Adipocyte (in vitro differentiated cells): ENCODE data around the gene TMEM120B.
"Not testable (repeated sequence)": the region's sequence is repeated elsewhere in the genome, so short reads cannot be mapped to it uniquely, and the experiment has no call there.

Source experiments
- DNase-seq: peaks from one replicate; pipeline ENCODE4 v3.0.0-alpha.2; 2015; ENCODE audit warnings: low read depth
- H3K27me3 ChIP-seq: replicated peaks from 2 replicates; pipeline ENCODE4 v1.7.0; 2013; ENCODE audit warnings: mild to moderate bottlenecking, low read length, moderate library complexity; ENCODE audit not compliant: control insufficient read depth, insufficient read depth
- H3K36me3 ChIP-seq: 2 replicates; pipeline ENCODE4 v1.7.0; 2013; ENCODE audit warnings: low read length, mild to moderate bottlenecking, moderate library complexity; ENCODE audit not compliant: control insufficient read depth, insufficient read depth, severe bottlenecking
- H3K4me1 ChIP-seq: 2 replicates; pipeline ENCODE4 v1.7.0; 2013; ENCODE audit warnings: mild to moderate bottlenecking, low read length, moderate library complexity; ENCODE audit not compliant: control insufficient read depth, insufficient read depth
- H3K4me3 ChIP-seq: 2 replicates; pipeline ENCODE4 v1.7.0; 2013; ENCODE audit warnings: mild to moderate bottlenecking, low read length, moderate library complexity
- H3K9ac ChIP-seq: 2 replicates; pipeline ENCODE4 v1.7.0; 2013; ENCODE audit warnings: mild to moderate bottlenecking, low read length, moderate library complexity
- H3K9me3 ChIP-seq: 2 replicates; pipeline ENCODE4 v1.7.0; 2013; ENCODE audit warnings: mild to moderate bottlenecking, low read length, moderate library complexity; ENCODE audit not compliant: control insufficient read depth

Gene TMEM120B

GRCh38 chr12:121712461-121713256, at the start of gene TMEM120B:
Gene TMEM120B (plus strand): TSS chr12:121712752. CDS start chr12:121712896, 144 bp downstream.
- Histone ChIP-seq H3K4me3 (peak within 1 kb of the TSS; percentile 92), H3K9ac (peak within 1 kb of the TSS; percentile 92), H3K9me3 (no peaks in the 10 kb centered on the region), H3K27me3 (no peaks in the 10 kb centered on the region), H3K4me1 (peaks cover 23% of the 10 kb centered on the region), H3K36me3 (no peaks in the 10 kb centered on the region)
- DNase-seq: peak; percentile 94

- Histone ChIP-seq H3K4me3 (no peak overlapping the region), H3K9ac (no peak overlapping the region), H3K36me3 (no peaks in the 10 kb centered on the region)
Observed at GRCh38 chr12:121663610-121663929, 49.0 kb upstream of the TMEM120B start.

GRCh38 chr12:121666829-121667228, 45.7 kb upstream of the TMEM120B start:
- H3K9me3 ChIP-seq, H3K4me1 ChIP-seq, H3K27me3 ChIP-seq, H3K4me3 ChIP-seq, DNase-seq, H3K36me3 ChIP-seq, H3K9ac ChIP-seq: not testable (repeated sequence)

More at GRCh38 chr12:121663610-121663929, 49.0 kb upstream of the TMEM120B start:
- no peaks in the 10 kb centered on the region for H3K9me3 ChIP-seq
- no peak for DNase-seq
- no peaks in the 10 kb centered on the region for H3K4me1 ChIP-seq
- H3K27me3 ChIP-seq: no peaks in the 10 kb centered on the region

DNA sequence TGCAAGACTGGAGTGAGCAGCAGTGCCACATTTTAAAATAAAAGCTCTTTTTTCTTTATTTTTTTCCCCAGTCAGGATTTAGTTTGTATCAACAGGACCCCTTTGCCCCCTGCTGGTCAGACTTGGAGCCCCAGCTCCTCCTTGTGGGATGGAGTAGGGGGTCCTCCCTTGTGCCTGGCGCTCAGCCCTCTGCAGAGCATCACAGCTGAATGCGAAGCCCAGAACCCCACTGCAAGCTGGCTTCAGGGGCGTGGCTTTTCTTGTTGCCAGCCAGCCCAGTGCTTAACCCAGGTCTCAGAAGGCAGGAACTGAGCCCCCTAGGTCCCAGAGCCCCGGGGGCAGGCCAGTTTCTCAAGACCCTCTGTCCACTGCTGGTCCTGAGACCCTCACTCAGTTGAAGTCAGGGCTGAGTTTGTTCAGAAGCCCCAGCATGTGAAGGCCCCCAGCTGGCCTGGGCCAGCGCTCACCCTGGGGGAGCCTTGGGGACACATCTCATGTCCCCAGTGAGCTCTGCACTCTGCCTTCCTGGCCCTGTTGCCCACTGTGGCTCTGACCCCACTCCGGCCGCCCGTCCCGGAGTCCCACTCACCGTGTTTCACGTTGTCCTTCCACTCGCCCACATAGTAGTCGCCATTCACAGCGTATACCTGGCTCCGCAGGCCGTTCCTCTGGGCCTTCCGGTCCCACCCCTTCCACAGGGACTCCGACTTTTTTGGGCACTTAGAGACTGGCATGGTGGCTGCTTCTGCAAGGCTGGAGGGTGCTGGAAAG, 43.6 kb upstream of the TMEM120B start:
- H3K9ac ChIP-seq: no peak overlapping the region
- peaks cover 19% of the 10 kb centered on the region for H3K4me1 ChIP-seq
- DNase-seq: peak; percentile 66
- H3K36me3 ChIP-seq: no peaks in the 10 kb centered on the region
- H3K4me3 ChIP-seq: no peak overlapping the region
- H3K27me3 ChIP-seq: no peaks in the 10 kb centered on the region
- H3K9me3 ChIP-seq: no peaks in the 10 kb centered on the region

GRCh38 chr12:121669521-121669900, 43.0 kb upstream of the TMEM120B start, which contains the start of gene MORN3:
Gene MORN3 (minus strand): TSS chr12:121669654. CDS start chr12:121669483, 171 bp downstream.
- H3K4me1 ChIP-seq: peaks cover 19% of the 10 kb centered on the region
- no peak for DNase-seq

GRCh38 chr12:121673013-121673511, 39.5 kb upstream of the TMEM120B start:
- H3K4me1 ChIP-seq: peaks cover 19% of the 10 kb centered on the region
- peak overlapping the region; percentile 58 for H3K9ac ChIP-seq
- peak; percentile 27 for DNase-seq
- H3K36me3 ChIP-seq: no peaks in the 10 kb centered on the region
- H3K9me3 ChIP-seq: no peaks in the 10 kb centered on the region
- H3K27me3 ChIP-seq: no peaks in the 10 kb centered on the region
- peak overlapping the region; percentile 76 for H3K4me3 ChIP-seq

More at GRCh38 chr12:121669521-121669900, 43.0 kb upstream of the TMEM120B start, which contains the start of gene MORN3:
- Histone ChIP-seq H3K27me3 (no peaks in the 10 kb centered on the region), H3K36me3 (no peaks in the 10 kb centered on the region), H3K4me3 (no peak within 1 kb of the TSS), H3K9ac (no peak within 1 kb of the TSS), H3K9me3 (no peaks in the 10 kb centered on the region)

DNA sequence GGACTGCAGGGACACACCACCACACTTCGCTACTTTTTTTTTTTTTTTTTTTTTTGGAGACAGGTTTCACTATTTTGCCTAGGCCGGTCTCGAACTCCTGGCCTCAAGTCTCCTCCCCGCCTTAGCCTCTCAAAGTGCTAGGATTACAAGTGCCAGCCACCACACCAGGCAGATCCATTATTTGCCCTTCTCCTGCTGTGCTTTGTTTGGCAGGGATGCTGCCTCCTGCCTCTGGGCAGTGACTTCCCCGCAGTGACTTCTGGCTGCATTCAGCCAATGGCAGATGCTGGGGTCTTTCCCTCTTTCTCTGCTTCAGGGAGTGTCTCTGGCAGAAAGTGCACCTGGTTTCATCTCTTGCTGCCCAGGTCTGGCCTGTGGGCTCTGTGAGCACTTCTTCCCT, 36.4 kb upstream of the TMEM120B start:
- no peaks in the 10 kb centered on the region for H3K27me3 ChIP-seq
- H3K36me3 ChIP-seq: no peaks in the 10 kb centered on the region
- no peaks in the 10 kb centered on the region for H3K9me3 ChIP-seq
- no peak overlapping the region for H3K9ac ChIP-seq
- DNase-seq: no peak
- no peak overlapping the region for H3K4me3 ChIP-seq
- H3K4me1 ChIP-seq: peaks cover 19% of the 10 kb centered on the region

DNA sequence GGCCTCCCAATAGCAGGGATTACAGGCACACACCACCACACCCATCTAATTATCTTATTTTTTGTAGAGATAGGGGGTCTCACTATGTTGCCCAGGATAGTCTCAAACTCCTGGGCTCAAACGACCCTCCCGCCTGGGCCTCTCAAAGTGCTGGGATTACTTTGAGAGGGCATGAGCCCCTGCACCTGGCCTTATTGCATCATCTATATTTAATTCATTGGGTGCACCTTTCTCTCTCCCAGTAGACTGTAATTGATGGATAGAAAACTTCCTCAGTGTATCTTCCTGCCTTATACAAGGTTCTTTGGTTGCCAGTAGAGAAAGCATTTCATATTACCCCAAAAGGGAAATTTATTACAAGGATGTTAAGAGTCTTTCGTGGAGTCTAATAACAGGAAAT, 34.2 kb upstream of the TMEM120B start:
- DNase-seq: no peak
- H3K9ac ChIP-seq: no peak overlapping the region
- no peaks in the 10 kb centered on the region for H3K9me3 ChIP-seq
- H3K36me3 ChIP-seq: no peaks in the 10 kb centered on the region
- H3K4me1 ChIP-seq: peaks cover 2% of the 10 kb centered on the region
- H3K4me3 ChIP-seq: no peak overlapping the region
- H3K27me3 ChIP-seq: no peaks in the 10 kb centered on the region

DNA sequence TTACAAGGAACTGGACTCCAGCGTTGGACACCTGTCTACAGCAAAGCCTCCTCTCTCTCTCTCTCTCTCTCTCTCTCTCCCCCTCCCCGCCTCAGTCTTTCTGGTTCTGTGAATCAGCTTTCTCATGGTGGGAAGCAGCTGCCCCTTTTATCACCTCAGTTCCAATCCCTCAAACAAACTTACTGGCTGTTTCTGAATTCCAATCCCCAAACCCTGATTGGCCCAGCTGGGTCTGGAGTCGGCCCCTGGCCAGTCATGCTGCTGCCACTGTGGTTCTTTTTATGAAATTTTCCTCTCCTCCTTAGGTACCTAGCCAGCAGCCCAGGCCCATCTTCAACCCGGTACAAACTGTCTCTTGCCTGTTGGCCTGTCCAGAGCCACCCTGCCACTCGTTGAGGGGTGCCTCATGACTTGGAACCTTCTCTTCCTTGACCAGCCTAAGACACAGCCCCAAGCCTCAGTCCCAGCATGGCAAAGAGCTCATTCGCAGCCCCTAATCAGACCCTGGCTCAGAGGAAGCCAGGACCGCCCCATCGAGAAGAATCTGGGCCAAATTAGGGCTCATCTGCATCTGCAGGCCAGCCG, 33.7 kb upstream of the TMEM120B start:
- no peak for DNase-seq

DNA sequence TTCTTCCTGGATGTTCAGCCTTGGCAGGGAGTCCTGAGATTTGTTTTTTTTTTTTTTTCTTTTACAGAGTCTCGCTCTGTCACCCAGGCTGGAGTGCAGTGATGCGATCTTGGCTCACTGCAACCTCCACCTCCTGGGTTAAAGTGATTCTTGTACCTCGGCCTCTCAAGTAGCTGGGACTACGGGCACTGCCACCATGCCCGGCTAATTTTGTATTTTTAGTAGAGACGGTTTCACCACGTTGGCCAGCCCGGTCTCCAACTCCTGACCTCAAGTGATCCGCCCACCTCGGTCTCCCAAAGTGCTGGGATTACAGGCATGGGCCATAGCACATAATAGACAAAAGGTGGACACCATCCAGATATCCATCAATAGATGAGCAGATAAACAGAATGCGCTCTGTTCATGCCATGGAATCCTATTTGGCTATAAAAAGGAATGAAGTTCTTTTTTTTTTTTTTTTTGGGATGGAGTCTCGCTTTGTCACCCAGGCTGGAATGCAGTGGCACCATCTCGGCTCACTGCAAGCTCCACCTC, 32.8 kb upstream of the TMEM120B start:
- not testable (repeated sequence) for H3K9me3 ChIP-seq, DNase-seq, H3K4me3 ChIP-seq, H3K36me3 ChIP-seq, H3K27me3 ChIP-seq, H3K4me1 ChIP-seq, H3K9ac ChIP-seq

More for the DNA sequence above, 33.7 kb upstream of the TMEM120B start:
- Histone ChIP-seq H3K9ac (no peak overlapping the region), H3K9me3 (no peaks in the 10 kb centered on the region), H3K36me3 (no peaks in the 10 kb centered on the region), H3K4me1 (no peaks in the 10 kb centered on the region), H3K27me3 (no peaks in the 10 kb centered on the region), H3K4me3 (no peak overlapping the region)

- no peaks in the 10 kb centered on the region for H3K36me3 ChIP-seq
- no peak for DNase-seq
- no peaks in the 10 kb centered on the region for H3K27me3 ChIP-seq
- no peaks in the 10 kb centered on the region for H3K9me3 ChIP-seq
- peaks cover 4% of the 10 kb centered on the region for H3K4me1 ChIP-seq
- no peak overlapping the region for H3K9ac ChIP-seq
- H3K4me3 ChIP-seq: no peak overlapping the region
Observed at GRCh38 chr12:121688966-121689365, 23.6 kb upstream of the TMEM120B start.
